Neural progenitor cell (in vitro differentiated cells): ENCODE data around the gene GSDME.

Source experiments
- EZH2phosphoT487 ChIP-seq: fragments of 200-600 bp; sonication (generic); IDR thresholded peaks from 2 replicates; pipeline ENCODE4 v1.6.1; 2017; ENCODE audit warnings: antibody characterized with exemption
- TF ChIP-seq, protein P1 (sequence below): fragments of 200-600 bp; sonication (generic); IDR thresholded peaks from 2 replicates; pipeline ENCODE4 v1.5.1; 2017; ENCODE audit warnings: antibody characterized with exemption, mild to moderate bottlenecking

DNA sequence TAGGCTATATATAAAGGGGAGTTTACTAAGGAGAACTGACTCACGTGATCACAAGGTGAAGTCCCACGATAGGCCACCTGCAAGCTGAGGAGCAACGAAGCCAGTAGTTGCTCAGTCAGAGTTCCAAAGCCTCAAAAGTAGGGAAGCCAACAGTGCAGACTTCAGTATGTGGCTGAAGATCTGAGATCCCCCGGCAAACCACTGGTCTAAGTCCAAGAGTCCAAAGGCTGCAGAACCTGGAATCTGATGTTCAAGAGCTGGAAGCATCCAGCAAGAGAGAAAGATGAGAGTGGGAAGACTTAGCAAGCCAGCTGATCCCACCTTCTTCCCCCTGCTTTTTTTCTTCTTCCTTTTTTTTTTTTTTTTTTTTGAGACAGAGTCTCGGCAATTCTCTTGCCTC lies 27.0 kb upstream of the GSDME start:
- TF ChIP-seq, protein P1, sequence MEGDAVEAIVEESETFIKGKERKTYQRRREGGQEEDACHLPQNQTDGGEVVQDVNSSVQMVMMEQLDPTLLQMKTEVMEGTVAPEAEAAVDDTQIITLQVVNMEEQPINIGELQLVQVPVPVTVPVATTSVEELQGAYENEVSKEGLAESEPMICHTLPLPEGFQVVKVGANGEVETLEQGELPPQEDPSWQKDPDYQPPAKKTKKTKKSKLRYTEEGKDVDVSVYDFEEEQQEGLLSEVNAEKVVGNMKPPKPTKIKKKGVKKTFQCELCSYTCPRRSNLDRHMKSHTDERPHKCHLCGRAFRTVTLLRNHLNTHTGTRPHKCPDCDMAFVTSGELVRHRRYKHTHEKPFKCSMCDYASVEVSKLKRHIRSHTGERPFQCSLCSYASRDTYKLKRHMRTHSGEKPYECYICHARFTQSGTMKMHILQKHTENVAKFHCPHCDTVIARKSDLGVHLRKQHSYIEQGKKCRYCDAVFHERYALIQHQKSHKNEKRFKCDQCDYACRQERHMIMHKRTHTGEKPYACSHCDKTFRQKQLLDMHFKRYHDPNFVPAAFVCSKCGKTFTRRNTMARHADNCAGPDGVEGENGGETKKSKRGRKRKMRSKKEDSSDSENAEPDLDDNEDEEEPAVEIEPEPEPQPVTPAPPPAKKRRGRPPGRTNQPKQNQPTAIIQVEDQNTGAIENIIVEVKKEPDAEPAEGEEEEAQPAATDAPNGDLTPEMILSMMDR = no peak
- TF ChIP-seq EZH2phosphoT487 = no peak
